Fibroblast of the aortic adventitia (primary cell): ENCODE results near the gene SUPT20HL1. TPM values are rescaled to one million over a fixed set of nuclear protein-coding genes. Genes with fewer than 3 reads are reported as not detected.

ENCODE experiments used
- DNase-seq: peaks from one replicate; pipeline ENCODE4 v3.0.0-alpha.2; 2010; ENCODE audit warnings: low read depth
- H3K4me3 ChIP-seq: 2 replicates; pipeline ENCODE4 v1.5.1; 2011; ENCODE audit warnings: low read depth, mild to moderate bottlenecking, control low read depth, low read length, moderate library complexity
- CTCF ChIP-seq: IDR thresholded peaks from 2 replicates; pipeline ENCODE4 v1.5.1; 2011; ENCODE audit warnings: mild to moderate bottlenecking, low read length, control low read depth, inconsistent platforms; ENCODE audit not compliant: insufficient read depth
- total RNA-seq: library from RNA; depleted of rRNA; stranded (reverse); fragments of >200 nt; gene quantifications from 2 replicates; pipeline ENCODE4 v1.2.3, GENCODE V29; 2012; ENCODE audit warnings: low replicate concordance

The SUPT20HL1 gene
- total RNA-seq, 1 donor: not detected

GRCh38 chrX:24325231-24325630, 35.2 kb upstream of the SUPT20HL1 start:
- no peak for DNase-seq
- no peak for TF ChIP-seq CTCF
- H3K4me3 ChIP-seq: no peak overlapping the region

GRCh38 chrX:24332878-24333277, 27.6 kb upstream of the SUPT20HL1 start:
- H3K4me3 ChIP-seq: no peak overlapping the region
- TF ChIP-seq CTCF: no peak
- DNase-seq: peak; percentile 61

- DNase-seq: peak; percentile 18
- TF ChIP-seq CTCF: no peak
- H3K4me3 ChIP-seq: no peak overlapping the region
These were observed 27.1 kb upstream of the SUPT20HL1 start for GRCh38 chrX:24333371-24333770.

- no peak overlapping the region for H3K4me3 ChIP-seq
- no peak for TF ChIP-seq CTCF
- peak; percentile 29 for DNase-seq
These were observed 26.0 kb upstream of the SUPT20HL1 start for GRCh38 chrX:24334461-24334860.

GRCh38 chrX:24335871-24336270, 24.6 kb upstream of the SUPT20HL1 start:
- H3K4me3 ChIP-seq: no peak overlapping the region
- DNase-seq: peak; percentile 38
- no peak for TF ChIP-seq CTCF

GRCh38 chrX:24339911-24340310, 20.5 kb upstream of the SUPT20HL1 start:
- no peak for DNase-seq
- no peak overlapping the region for H3K4me3 ChIP-seq
- TF ChIP-seq CTCF: no peak

- TF ChIP-seq CTCF: no peak
- no peak overlapping the region for H3K4me3 ChIP-seq
- DNase-seq: no peak
These were observed 19.9 kb upstream of the SUPT20HL1 start for GRCh38 chrX:24340501-24340900.
